IPS DF 19.7 (cell line): ENCODE results near the gene PZP.

Source experiments
- DNase-seq: peaks from one replicate; pipeline ENCODE4 v3.0.0-alpha.2; 2013; ENCODE audit warnings: low read depth, low spot score

Gene PZP

DNA sequence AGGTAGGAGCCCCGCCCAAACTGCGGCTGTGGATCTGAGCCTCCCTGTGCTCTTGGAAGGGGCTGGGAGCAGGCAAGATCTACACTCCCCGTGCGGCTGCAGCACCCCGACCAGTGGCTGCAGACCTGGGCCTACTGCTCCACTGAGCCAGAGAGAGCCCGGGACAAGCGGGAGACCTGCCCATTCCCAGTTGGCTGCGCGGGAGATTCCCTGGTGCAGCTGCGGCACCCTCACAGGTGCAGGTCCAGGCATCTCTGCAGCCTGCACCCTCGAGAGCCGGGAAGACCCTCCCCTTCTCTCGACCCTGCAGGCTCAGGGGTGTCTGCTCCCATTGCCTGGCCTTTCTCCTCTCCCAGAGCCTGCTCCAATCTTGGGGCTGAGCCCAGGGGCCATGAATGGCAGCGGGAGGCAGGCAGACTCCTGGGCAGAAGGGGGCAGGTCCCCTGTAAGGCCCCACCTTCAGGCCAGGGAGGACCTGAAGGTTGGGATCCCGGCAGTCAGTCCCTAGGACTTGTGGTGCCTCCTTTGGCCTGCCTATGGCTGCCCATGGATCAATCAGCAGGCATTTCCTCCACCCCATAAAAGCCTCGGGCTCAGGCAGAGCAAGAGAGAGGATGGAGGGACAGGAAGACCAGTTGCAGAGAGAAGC lies 83.7 kb downstream of the PZP start:
- DNase-seq, result no peak

GRCh38 chr12:9123781-9124382 lies 84.3 kb downstream of the PZP start:
- no peak for DNase-seq

GRCh38 chr12:9122091-9122609 lies 86.0 kb downstream of the PZP start:
- no peak for DNase-seq

DNA sequence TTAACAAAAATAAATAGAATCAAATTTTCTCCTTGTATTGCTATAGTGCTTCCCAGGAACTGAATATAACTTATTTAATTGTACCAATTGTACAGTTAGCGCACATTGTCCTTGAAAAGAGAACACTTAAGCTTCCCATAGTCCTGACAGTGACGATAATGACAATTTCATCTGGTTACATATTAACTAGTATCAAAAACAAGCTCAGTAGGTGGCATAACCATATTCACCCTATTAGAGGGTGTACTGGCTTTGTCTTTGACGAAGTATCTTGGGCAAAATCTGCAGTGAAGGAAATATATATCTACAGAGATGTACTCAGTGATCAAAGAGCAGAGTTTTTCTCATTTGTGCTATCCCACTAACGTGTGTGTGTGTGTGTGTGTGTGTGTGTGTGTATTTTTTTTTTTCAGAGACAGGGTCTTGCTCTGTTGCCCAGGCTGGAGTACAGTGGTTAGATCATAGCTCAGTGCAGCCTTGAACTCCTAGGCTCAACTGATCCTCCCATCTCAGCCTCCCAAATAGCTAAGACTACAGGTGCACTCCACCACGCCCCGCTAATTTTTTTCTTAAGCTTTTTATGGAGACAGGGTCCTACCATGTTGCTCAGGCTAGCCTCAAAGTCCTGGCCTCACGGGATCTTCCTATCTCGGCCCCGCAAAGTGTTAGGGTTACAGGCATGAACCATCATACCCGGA lies 87.6 kb downstream of the PZP start:
- DNase-seq, result no peak

- no peak for DNase-seq
Observed at GRCh38 chr12:9118158-9118557, 90.0 kb downstream of the PZP start.

- no peak for DNase-seq
Observed at GRCh38 chr12:9115731-9116559, 92.2 kb downstream of the PZP start, which contains the start of gene A2M. Gene A2M (minus strand): TSS chr12:9115919. CDS start chr12:9115849, 70 bp downstream.

DNA sequence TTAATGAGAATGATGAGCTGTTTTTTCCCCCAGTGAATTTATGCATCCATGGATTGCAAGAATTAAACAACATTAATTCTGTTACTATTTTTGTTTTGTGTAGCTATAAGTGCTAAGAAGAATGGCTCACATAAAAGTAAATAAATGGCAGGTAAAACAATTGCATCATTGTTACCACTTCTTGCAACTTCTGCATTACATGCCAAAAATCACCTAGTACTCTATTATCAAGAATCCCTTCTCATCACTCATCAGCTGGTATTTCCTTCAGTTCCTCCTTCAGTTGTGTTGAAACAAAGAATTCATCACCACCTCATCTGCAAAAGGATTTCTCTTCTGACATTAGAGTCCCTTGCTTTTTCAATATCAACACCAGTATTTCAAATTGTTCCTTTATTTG lies 93.2 kb downstream of the PZP start:
- DNase-seq, result no peak

- DNase-seq, result no peak
Observed at GRCh38 chr12:9113987-9114309, 94.2 kb downstream of the PZP start.

- no peak for DNase-seq
Observed at GRCh38 chr12:9113296-9113986, 94.8 kb downstream of the PZP start.

DNA sequence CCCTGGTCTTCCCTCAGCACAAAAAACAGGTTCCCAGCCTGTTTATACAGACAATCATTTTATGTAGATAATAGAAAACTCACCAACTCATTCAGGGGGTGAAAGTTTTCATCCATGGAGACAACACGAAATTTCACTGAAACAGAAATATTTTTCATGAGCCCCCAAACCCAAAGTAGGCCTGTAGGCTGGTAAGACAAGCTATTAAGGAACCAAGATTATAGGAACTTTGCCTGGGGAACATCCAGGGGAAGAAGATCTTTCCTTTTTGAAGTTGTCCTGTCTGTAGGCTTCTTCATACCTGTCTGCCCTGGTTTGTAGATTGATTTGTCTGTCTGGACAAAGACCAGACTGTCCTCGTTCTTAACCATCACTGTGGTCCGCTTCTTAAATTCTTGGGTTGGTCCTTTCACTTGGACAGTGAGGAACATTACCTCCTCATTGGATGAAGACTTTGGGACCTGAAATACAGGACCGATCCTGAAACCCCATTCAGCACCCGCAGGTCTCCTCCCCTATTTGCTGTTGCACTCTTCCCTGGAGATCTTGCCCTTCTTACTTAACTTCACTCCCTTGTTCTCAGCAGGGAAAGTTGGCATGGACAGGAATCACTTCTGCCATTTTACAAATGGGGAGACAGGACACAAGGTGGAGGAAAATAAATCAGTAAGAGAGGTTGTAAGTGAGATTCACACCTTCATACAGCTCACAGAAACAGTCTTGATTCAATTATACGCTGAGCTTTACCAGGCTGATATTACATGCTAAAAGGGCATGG lies 95.9 kb downstream of the PZP start:
- DNase-seq, result no peak

GRCh38 chr12:9111525-9111924 lies 96.7 kb downstream of the PZP start:
- no peak for DNase-seq

DNA sequence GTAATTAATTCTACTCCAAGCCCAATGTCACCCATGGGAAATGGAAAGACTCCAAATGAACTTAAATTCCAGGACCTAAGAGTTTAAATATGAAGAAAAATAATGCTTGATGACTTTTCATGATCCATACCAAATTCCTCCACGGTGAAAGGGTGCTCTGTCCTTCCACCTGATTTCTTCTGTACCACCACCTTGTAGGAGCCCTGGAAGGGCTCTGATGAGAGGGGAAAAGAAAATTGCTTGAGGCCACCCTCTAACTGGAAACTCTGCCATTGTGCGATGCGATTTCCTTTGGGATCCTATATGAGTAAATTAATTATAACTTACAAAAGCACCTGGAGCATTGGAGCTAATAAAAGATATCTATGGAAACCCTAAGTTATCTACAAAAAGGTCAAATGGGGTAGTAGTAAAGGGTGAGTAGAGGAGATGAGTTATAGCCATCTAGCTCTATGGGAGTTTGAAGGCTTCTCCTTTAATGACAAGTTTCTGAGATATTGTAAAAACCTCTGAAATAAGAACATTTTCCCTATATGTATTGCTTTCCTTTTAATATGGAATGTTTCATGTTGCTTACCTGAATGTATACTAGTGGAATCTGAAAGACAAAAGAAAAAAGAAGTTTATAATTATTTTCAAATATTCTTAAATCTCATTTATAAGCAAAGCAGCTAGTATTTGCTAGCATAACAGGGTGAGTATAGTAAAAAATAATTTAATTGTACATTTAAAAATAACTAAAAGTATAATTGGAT lies 98.3 kb downstream of the PZP start:
- DNase-seq, result no peak

DNA sequence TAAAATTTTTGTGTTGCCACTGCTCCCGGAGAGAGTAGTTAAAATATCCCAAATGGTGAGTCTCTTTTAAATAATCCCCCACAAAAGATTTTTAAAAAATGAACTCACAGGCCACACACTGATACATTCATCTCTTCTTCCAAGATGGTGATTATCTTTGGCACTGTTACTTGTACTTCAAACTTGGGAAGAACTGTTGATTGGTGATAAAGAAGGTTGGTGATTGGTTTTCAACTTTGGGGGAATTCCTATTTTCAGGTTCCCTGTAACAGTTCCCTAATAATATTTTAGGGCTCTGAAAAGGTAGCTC lies 99.0 kb downstream of the PZP start:
- no peak for DNase-seq

GRCh38 chr12:9108504-9109212 lies 99.5 kb downstream of the PZP start:
- no peak for DNase-seq

- no peak for DNase-seq
Observed at GRCh38 chr12:9107542-9107873, 100.7 kb downstream of the PZP start.

- DNase-seq, result no peak
Observed at GRCh38 chr12:9106610-9107541, 101.3 kb downstream of the PZP start.

DNA sequence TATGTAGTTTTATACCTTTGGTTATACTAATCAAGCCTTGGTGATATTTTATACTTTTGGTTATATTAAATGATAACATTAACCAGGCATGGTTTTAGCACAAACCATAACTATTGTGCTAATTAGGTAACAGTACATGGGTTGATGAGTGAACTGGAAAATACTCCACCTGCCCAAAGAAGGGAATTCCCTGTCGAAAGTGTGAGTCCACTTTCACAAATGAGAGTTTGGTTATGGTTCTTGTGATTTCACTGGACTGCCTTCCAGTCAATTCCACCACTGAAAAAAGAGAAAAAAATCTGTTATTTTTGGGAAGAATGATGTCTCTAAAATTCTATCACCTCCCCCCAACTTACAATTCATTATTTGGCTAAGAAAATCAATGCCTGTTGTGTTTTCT lies 102.1 kb downstream of the PZP start:
- no peak for DNase-seq

DNA sequence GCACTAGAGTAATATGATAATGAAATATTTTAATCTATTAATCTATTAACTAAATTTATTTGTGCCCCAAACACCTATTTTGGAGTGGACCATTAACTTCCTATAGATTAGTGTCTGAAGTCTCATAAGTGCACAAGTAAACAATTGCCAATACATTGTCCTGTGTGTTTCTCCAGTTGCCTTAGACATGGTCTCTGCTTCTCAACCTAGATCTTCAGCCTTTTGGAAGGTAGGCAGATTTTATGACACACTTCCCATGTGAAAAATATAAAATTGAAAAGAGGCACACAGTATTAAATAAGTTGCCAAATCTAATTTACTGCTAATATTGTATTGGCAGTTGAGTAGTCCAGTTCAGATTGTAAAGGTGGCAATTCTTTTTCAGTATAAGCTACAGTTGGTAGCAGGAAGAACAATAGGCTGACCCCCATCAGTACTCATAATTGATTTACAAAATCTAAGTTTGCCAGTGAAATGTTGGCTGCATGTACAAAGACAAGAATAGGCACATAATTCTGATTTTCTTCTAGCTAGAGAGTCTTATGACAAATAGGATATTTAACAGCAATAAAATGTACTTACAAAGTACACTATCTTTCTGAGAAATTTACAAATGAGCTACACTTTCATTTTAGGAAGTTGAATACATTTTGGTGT lies 103.3 kb downstream of the PZP start:
- no peak for DNase-seq
